ENCODE data around the gene CEP128. TPM values are rescaled to one million over a fixed set of nuclear protein-coding genes. Genes with fewer than 3 reads are reported as not detected.

The CEP128 gene
- total and polyA plus RNA-seq, 7 donors = 0.79 to 2.3 (median 1.8) TPM

DNA sequence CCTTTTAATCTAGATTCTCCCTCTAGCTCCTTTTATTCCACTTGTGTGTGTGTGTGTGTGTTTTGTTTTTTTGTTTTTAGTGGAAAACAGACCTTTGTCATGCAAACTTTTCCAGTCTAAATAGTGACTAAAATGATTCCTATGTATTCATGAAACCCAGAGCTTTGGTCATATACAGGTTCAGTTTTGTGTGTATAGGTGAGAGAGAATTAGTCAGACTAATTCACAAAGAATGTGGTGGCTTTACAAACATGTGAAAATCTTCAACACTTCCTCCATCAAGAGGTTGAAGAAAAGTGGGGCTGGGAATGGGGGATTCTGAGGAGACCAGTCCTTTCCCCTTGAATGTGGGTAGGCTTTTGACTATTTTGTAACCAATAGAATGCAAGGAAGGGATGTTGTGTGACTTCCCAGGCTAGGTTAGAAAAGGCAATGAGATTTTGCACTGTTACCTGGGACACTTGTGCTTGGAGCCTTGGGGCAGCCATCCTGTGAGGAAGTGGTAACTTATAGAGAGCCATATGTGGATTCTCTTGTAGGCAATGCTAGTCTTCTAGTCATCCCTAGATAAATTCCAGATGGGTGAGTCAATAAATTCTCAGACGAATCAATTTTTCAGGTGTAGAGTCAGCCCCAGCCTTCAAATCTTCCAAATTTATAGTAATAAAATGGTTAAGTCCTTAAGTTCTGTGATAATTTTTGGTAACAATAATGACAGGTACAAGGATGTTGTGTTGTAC lies 236.1 kb downstream of the CEP128 start:
- WGBS, 3 donors = 87 to 89% (median 87%) methylated on average over 1 of the region's 1 CpG
- no peaks in the 10 kb centered on the region for H3K27me3 ChIP-seq (ENCODE audit: insufficient read depth in 3 of 3, low read length in 2 of 3)
- no peaks in the 10 kb centered on the region for H3K9me3 ChIP-seq
- ATAC-seq = no peak
- no peak overlapping the region for H3K27ac ChIP-seq
- intact Hi-C loops (cut with DNase I) = no loop called here
- no peak for DNase-seq
- TF ChIP-seq, protein P1, sequence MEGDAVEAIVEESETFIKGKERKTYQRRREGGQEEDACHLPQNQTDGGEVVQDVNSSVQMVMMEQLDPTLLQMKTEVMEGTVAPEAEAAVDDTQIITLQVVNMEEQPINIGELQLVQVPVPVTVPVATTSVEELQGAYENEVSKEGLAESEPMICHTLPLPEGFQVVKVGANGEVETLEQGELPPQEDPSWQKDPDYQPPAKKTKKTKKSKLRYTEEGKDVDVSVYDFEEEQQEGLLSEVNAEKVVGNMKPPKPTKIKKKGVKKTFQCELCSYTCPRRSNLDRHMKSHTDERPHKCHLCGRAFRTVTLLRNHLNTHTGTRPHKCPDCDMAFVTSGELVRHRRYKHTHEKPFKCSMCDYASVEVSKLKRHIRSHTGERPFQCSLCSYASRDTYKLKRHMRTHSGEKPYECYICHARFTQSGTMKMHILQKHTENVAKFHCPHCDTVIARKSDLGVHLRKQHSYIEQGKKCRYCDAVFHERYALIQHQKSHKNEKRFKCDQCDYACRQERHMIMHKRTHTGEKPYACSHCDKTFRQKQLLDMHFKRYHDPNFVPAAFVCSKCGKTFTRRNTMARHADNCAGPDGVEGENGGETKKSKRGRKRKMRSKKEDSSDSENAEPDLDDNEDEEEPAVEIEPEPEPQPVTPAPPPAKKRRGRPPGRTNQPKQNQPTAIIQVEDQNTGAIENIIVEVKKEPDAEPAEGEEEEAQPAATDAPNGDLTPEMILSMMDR (IDR thresholded peaks at IDR 0.05) = no peak
- H3K4me3 ChIP-seq = no peak overlapping the region
- no peaks in the 10 kb centered on the region for H3K4me1 ChIP-seq
- no peaks in the 10 kb centered on the region for H3K36me3 ChIP-seq (ENCODE audit: insufficient read depth in 1 of 2, low read depth in 1 of 2)

DNA sequence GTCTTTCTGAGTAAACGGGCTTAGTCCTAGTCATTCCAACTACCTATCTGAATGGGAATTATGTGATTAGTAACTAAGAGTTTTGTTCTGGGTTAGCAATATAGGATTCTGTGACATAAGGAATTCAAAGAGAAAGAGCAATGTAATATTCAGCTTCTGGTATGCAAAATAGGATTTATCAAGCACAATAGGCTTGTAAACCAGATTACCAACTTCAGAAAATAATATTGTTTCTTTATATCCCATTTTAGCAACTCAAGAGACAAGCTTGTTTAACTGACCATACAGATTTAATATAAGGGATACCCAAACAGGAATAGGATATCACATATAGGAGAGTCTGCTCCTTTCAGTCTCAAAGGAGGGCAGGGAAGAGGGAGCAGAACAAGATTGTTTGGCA lies 240.9 kb downstream of the CEP128 start:
- DNase-seq (no peak), ATAC-seq (no peak)
- H3K36me3 ChIP-seq (ENCODE audit: insufficient read depth in 1 of 2, low read depth in 1 of 2) = no peaks in the 10 kb centered on the region
- H3K4me1 ChIP-seq = no peaks in the 10 kb centered on the region
- TF ChIP-seq, protein P1 (IDR thresholded peaks at IDR 0.05) = no peak
- no peak overlapping the region for H3K4me3 ChIP-seq
- intact Hi-C loops (cut with DNase I) = no loop called here
- no peaks in the 10 kb centered on the region for H3K9me3 ChIP-seq
- no peaks in the 10 kb centered on the region for H3K27me3 ChIP-seq (ENCODE audit: insufficient read depth in 3 of 3, low read length in 2 of 3)
- no peak overlapping the region for H3K27ac ChIP-seq
- WGBS, 3 donors = 96 to 98% (median 97%) methylated on average over 1 of the region's 1 CpG

DNA sequence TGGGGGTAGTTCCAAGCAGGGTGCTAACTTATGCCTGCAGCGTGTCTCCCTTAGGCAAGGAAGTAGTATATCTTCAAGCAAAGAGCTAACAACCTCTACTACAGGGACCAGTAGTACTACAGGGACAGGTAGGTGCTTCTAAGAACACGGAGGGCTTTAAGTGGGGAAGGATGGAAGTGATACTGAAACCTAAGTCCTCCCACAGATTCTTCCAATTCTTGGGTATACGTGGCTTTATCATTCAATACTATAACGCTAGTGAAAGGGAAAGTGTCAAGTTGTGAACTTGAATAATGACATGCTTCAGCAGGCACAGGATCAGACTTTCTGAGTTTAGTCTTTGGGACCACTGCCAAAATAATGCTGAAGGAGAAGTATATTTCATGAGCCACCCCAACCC lies 241.7 kb downstream of the CEP128 start:
- H3K36me3 ChIP-seq (ENCODE audit: insufficient read depth in 1 of 2, low read depth in 1 of 2) = no peaks in the 10 kb centered on the region
- H3K27me3 ChIP-seq (ENCODE audit: insufficient read depth in 3 of 3, low read length in 2 of 3) = no peaks in the 10 kb centered on the region
- ATAC-seq = no peak
- TF ChIP-seq, protein P1 (IDR thresholded peaks at IDR 0.05) = no peak
- no peaks in the 10 kb centered on the region for H3K9me3 ChIP-seq
- WGBS, 3 donors = 73 to 83% (median 79%) methylated on average over 4 of the region's 4 CpGs
- no peak for DNase-seq
- no peak overlapping the region for H3K27ac ChIP-seq
- H3K4me1 ChIP-seq = no peaks in the 10 kb centered on the region
- no peak overlapping the region for H3K4me3 ChIP-seq
- intact Hi-C loops (cut with DNase I) = no loop called here

DNA sequence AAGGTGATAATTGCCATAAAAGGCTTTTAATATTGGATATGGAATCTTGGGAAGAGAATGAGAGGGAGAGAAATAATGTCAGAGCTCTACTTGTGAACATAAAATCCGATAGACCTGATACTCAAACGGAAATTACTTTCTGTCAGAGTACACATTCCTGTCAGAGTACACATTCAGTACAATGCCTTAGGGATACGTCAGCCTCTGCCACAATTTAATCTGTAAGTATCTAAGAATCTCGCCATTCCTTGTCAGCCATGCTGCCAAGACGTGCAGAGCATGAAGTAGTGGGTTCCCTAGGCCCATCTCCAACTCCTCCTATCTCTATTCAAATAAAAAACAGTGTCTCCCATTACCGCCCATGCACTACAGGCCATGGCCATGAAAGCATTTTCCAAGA lies 242.6 kb downstream of the CEP128 start:
- H3K4me1 ChIP-seq = no peaks in the 10 kb centered on the region
- H3K9me3 ChIP-seq = no peaks in the 10 kb centered on the region
- ATAC-seq = no peak
- H3K27ac ChIP-seq = no peak overlapping the region
- intact Hi-C loops (cut with DNase I) = no loop called here
- 93 to 95% (median 94%) methylated on average over 6 of the region's 6 CpGs for WGBS, 3 donors
- no peak for DNase-seq
- TF ChIP-seq, protein P1 (IDR thresholded peaks at IDR 0.05) = no peak
- H3K4me3 ChIP-seq = no peak overlapping the region
- no peaks in the 10 kb centered on the region for H3K27me3 ChIP-seq (ENCODE audit: insufficient read depth in 3 of 3, low read length in 2 of 3)
- no peaks in the 10 kb centered on the region for H3K36me3 ChIP-seq (ENCODE audit: insufficient read depth in 1 of 2, low read depth in 1 of 2)

DNA sequence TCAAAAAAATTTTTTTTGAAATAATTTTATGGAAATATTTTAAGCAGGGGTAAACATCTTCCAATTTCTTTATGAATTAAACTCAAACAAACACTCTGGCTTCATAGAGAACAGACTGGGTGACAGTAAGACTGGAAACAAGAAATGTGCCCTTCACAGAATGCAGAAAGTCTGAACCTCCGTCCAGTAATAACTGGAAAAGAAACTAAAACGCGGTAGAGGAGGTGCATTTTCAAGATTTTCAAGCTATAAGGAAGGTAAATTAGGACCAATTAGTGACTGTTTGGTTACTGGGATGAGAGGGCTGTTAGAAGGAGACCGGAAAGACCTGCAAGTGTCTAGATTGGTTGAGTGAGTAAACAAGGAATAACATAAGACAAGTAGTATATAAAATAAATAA lies 245.7 kb downstream of the CEP128 start:
- no peak overlapping the region for H3K27ac ChIP-seq
- no peaks in the 10 kb centered on the region for H3K27me3 ChIP-seq (ENCODE audit: insufficient read depth in 3 of 3, low read length in 2 of 3)
- no peak for ATAC-seq
- WGBS, 3 donors = 92 to 95% (median 95%) methylated on average over 4 of the region's 4 CpGs
- no peaks in the 10 kb centered on the region for H3K4me1 ChIP-seq
- intact Hi-C loops (cut with DNase I) = no loop called here
- no peaks in the 10 kb centered on the region for H3K36me3 ChIP-seq (ENCODE audit: insufficient read depth in 1 of 2, low read depth in 1 of 2)
- H3K9me3 ChIP-seq = no peaks in the 10 kb centered on the region
- no peak for DNase-seq
- TF ChIP-seq, protein P1 (IDR thresholded peaks at IDR 0.05) = no peak
- H3K4me3 ChIP-seq = no peak overlapping the region

Measured in psoas muscle (tissue), 8 donors.